Frontal cortex (tissue), 4 donors: Measurements from ENCODE around the gene HAS3. TPM values are rescaled to one million over a fixed set of nuclear protein-coding genes. Genes with fewer than 3 reads are reported as not detected.

Source experiments
- DNase-seq, 2 donors: peaks; one replicate each; pipeline ENCODE4 v3.0.0; 2012; ENCODE audit warnings: low spot score in 2 of 2
- FAIRE-seq: peaks from 2 replicates; lab custom pipeline; 2012; peaks lifted over from hg19 to GRCh38; lab: Jason Lieb, UNC
- total RNA-seq: library from RNA; depleted of rRNA; stranded (reverse); fragments of >200 nt; gene quantifications from one replicate; pipeline ENCODE4 v1.2.3, GENCODE V29; 2014
- donor health status: control.
- donor health status: control.
- donor health status: control.

The HAS3 gene
- total RNA-seq, 1 donor from 2014 or later = 4.9 TPM

DNA sequence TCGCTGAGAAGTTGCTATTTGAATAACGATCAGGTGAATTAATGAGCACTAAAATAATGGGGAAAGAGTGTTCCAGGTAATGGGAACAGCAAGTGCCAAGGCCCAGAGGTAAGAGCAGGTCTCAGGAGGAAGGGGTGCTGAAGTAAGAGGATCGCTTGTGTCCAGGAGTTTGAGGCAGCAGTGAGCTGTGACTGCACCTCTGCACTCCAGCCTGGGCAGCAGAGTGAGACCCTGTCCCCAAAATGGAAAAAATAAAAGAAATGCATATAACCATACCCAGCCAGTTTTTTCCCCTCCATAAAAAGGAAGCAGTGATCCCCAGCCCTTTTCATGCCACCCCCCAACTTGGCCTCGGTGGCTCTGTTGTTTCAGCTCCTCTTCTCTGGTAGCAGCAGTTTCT, 16.8 kb upstream of the HAS3 start:
- FAIRE-seq (no peak), DNase-seq (no peak)

DNA sequence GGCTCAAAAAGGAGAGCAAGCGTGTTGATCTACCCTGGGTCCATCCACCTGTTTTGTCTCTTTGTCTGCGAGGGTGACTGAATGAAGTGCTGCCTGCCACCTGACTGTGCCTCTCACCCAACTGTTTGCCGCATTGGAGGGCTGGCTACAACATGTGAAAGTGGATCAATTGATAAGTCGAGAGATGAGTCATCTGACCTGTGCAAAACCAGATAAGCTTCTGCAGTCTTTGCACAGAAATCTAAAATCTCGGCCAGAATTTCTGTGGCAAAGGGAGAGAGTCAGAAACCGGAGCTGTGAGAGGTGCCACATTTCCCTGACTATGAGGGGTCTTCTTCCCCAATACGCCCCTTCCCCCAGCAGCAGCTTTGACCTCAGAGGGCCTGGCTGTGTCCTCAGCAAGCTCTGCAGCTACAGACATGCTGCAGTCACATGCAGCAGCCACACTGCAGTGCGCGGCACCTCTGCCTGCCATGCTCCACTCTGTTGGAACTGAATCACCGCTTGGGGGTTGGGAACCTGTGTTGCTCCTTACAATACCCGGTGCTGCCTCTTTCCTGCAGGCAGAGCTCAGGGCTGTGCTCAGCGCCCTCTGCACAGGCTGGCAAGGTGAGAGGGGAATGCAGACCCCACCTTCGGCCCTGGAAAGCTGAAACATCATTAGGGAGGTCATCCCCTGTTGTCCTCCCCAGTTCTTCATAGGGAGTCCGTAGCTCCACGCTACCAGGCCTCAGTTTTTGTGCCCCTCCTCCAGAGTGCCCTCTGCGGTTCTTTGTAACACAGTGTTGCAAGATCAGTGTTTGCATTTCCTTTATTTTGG, 16.2 kb upstream of the HAS3 start:
- no peak for FAIRE-seq
- no peak for DNase-seq

DNA sequence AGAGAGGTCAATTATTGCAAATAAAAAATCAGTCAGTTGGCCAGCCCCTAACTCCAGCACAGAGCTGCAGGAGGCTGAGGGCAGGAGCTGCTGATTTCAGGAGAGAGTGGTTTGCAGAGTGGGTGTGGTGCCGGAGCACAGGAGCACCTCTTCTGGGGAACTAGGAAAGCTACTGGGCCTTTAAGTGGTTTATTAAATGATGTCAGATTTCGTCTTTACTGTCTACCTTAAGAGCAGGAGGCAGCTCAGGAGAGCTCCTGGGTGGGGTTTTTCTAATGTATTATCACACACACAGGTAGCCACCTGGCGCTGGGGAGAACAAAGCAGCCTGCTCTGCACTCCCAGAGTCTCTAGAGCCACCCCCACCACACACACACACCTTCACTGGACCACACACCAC, 11.5 kb upstream of the HAS3 start:
- no peak for FAIRE-seq
- no peak for DNase-seq

DNA sequence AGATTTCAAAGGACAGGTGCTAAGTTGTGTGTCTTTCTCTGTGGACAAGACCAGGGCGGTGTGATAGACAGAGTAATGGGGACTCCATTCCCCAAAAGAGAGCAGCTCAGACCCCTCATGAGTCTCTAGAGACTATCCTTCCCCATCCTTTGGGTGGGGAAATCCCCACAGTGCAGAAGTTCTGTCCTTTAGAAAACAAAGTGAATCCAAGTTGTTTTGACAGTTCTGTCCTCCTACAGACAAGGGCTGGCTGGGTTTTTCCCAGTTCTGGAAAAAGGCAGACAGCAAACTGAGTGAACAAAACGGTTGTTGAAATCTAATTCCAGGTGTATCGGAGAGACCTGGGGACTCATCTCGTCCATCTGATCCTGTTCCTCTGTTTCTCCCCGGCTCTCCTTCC, 11.0 kb upstream of the HAS3 start:
- FAIRE-seq = no peak
- no peak for DNase-seq

DNA sequence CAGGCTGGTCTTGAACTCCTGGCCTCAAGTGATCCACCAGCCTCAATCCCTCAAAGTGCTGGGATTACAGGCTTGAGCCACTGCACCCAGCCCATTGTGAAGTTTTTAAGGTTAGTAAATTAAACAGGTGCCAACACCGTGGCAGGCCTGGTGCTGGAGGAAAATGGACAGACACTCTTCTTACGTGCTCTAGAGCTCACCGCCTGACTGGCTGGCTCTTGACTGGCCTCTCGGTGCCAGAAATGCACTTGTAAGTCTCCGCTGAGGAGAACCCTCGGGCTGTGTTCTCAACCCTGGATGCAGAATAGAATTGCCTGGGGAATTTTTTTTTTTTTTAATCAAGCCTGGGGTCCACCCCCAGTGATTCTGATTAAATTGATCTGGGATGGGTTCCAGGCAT, 10.3 kb upstream of the HAS3 start:
- FAIRE-seq (no peak), DNase-seq (no peak)

DNA sequence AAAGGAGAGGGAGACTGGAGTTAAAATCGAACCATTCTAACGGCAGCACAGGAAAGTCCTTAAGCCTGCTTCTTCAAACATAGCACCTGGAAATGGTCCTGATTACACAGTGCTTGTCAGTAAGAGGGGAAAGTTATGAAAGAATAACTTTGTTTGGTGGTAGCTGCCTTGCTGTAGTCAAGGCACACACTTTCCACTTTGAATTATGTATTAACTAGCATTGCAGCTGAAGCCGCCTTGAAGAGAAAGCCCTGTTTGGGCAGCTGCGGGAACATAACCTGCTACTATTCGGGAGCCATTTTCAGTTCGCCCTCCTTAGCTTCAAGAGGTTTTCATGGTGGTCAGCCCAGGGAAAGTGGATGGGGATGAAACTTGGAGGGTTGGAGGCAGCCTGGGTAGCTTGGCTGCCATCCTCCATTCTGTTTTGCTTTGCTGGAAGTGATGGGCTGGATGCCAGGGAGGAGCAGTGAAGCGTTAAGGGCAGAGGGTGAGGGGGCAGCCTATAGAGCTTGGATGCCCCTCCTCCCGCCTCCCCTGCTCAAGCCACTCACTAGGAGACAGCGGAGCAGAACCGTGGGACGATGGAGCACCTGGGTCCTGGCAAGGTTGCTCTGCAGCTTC, 5.3 kb upstream of the HAS3 start:
- no peak for DNase-seq
- no peak for FAIRE-seq

DNA sequence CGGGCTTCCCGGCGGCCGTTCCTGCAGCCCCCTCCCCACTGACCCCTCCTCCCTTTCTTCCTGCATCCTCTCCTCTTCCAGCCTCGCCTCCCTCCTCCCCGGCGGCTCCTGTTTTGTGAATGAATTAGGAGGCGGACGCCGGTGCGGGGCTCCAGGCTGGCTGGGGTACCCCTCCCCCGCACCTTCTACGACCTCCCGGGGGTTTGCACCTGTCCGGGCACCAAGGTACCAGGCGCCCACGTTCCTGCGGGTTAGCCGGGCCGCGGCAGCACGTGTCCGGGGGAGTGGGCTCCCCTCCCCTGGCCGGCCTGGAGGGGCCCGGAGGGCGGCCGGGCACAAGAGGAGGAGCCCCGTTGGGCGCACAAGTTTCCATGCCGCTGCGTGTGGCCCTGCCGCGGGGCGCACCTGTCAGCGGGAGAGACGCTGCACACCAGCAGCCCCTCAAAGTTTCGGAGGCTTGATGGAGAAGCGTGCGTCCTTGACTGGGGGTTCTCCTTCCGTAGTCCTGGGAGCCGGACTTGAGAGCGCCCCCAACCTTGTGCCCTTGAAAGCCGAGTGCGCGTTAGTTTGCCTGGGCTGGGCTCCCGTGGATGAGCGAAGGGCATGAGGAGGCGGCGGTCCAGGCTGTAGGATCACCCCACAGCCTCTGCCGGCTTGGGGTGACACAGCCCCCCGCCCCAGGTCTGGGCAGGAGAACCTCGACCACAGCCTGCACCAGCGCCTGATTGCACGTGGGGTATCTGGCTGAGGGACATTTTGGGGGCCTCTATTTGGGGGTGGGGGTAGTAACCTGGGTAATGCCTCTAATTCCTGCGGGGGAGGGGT, 1.2 kb downstream of the HAS3 start:
- no peak for FAIRE-seq
- peak; percentile 37 to 49 for DNase-seq

DNA sequence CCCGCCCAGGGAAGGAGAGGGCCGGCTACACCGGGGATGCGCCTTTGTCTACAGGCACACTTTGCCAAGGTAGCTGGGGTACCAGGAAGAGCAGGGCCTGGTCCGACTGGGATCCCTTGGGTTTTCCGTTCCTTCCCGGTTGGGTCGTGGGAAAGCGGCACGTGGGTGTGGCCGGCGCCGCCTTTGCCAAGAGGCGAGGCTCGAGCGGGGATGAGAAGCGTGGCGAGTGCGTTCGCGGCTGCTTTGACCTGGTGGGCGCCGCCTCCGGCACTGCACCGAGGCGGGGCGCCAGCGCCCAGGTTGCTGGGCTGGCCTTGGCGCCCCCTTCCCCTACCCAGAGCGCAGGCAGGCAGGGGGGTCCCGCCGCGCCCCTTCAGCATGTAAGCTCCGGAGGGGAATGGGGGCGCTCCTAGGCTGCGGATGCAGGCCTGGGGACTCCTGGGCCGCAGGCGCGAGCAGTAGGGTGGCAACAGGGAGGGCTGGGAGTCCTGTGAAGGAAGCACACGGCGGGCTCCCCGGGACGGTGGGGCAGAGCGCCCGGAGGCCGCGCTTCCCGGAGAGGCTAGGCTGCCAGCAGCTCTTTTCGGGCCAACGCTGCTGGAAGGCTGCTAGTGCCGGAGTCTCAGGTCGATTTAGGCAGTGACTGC, 2.0 kb downstream of the HAS3 start:
- peak; percentile 44 to 60 for DNase-seq

DNA sequence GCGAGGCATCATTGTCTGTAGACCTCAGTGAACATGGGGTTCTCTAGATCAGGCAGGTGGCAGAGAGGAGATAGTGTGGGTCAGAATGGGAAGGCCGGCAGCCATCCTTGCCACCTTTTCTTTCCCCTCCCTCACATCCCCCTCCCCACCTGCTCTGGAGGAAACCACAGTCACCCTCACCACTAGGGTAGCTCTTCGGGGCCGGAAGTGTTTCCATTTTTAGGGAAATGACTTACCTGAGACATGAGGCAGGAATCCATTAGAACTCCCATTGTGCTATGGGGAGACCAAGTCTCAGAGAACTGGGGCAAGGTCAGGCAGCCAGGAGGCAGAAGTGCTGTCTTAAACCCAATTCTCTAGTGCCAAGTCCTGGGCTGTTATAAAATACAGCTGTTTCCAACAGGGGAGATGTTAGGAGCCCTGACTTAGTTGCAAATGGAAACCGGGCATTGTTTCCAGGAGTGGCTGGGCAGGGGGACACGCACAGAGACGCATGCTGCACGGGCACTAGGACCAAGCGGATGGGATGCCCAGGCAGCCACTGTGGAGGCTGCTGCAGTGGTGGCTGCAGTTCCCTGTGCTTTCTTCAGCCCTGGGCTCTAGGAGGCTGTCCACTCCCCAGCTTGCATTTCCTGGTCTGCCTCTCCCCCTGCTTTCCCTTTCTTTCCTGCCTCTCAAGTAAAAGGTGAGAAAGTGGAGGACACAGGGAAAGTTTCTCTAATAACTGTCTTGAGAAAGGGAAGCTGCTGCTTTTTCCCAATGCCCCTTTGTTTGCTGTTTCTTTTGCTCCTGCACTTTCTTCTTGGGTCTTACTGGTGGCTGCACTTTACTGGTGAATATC, 2.8 kb downstream of the HAS3 start:
- DNase-seq (no peak), FAIRE-seq (no peak)

More for the DNA sequence above, 2.0 kb downstream of the HAS3 start:
- FAIRE-seq = no peak

DNA sequence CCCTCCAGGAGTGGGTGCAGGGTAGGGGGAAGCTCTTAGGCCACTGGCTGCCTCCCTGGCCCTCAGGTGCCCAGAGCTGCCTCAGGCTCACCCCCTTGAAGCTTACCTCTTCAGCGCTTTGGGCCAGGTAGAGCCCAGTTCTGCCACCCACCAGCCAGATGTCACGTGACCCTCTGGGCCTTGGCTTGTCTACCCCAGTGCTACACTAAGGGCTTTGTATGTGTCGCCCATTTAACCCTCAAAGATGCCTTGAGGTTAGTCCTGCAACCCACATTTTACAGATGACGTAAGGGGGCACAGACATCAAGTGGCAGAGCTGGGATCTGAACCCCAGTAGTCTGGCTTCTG, 3.4 kb downstream of the HAS3 start:
- FAIRE-seq (no peak), DNase-seq (no peak)

DNA sequence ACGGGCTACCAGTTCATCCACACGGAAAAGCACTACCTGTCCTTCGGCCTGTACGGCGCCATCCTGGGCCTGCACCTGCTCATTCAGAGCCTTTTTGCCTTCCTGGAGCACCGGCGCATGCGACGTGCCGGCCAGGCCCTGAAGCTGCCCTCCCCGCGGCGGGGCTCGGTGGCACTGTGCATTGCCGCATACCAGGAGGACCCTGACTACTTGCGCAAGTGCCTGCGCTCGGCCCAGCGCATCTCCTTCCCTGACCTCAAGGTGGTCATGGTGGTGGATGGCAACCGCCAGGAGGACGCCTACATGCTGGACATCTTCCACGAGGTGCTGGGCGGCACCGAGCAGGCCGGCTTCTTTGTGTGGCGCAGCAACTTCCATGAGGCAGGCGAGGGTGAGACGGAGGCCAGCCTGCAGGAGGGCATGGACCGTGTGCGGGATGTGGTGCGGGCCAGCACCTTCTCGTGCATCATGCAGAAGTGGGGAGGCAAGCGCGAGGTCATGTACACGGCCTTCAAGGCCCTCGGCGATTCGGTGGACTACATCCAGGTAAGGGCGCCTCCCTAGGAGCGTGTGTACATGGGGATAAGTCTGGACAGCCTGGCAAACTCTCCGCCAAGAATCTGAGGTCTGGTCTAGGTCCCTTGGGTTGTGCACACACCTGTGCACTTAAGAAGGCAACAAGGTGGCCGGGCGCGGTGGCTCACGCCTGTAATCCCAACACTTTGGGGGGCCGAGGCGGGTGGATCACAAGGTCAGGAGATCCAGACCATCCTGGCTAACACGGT, 4.2 kb downstream of the HAS3 start:
- FAIRE-seq = no peak

DNA sequence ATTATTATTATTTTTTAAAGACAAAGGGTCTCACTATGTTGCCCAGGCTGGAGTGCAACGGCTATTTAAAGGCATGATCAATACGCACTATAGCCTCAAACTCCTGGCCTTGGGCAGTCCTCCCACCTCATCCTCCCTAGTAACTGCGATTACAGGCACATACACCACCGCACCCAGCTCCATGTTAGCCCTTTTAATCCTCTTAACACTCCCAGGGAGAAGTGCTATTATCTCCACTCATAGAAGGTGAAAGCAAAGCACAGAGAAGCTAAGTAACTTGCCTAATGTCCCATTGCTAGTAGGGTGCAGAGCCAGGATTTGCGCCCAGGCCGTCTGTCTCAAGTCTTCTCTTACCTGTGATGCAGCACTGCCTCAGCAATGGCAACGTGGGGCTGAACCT, 5.0 kb downstream of the HAS3 start:
- DNase-seq (no peak), FAIRE-seq (no peak)

More for the DNA sequence above, 4.2 kb downstream of the HAS3 start:
- DNase-seq = no peak

DNA sequence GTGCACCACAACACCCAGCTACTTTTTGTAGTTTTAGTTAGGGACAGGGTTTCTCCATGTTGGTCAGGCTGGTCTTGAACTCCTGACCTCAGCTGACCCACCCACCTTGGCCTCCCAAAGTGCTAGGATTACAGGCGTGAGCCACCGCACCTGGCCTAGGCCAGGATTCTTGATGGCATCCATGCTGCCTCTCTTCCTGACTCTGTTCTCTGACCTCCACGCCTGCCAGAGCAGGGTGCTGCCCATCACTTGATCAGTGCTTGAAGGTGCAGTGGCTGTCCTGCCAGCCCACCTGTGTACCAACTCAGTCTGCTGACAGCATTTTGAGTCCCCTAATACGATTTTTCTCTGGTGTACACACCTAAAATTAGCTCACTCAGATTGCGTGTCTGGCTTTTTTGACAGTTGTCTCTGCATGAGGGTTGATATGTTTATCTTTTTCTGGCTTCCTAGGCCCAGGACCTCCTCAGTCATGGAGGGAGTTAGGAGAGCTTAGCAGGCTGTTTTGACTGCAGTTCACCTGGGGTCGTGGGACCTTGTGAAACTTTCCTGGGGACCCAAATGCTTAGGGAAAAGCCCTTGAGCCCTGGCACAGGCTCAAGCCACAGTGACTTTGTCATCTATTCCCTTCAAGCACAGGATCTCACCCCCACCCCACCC, 5.9 kb downstream of the HAS3 start:
- no peak for DNase-seq
- no peak for FAIRE-seq

DNA sequence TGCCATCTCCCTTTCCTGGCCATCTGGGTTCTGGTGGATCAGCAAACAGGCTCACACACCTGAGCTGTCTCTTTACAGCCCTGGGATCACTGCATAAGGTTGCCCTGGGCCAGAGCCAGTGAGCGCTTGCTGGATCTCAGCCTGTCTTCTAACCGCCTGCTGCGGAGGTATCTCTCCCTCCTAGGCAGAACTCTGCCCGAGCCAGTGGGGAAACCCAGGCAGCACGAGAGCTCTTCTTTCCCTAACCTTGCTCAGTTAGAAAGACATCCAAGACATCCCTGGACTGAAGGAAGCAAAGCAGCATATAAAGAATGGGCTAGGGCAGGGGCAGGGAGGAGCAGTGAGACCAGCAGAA, 6.4 kb downstream of the HAS3 start:
- FAIRE-seq (no peak), DNase-seq (no peak)

DNA sequence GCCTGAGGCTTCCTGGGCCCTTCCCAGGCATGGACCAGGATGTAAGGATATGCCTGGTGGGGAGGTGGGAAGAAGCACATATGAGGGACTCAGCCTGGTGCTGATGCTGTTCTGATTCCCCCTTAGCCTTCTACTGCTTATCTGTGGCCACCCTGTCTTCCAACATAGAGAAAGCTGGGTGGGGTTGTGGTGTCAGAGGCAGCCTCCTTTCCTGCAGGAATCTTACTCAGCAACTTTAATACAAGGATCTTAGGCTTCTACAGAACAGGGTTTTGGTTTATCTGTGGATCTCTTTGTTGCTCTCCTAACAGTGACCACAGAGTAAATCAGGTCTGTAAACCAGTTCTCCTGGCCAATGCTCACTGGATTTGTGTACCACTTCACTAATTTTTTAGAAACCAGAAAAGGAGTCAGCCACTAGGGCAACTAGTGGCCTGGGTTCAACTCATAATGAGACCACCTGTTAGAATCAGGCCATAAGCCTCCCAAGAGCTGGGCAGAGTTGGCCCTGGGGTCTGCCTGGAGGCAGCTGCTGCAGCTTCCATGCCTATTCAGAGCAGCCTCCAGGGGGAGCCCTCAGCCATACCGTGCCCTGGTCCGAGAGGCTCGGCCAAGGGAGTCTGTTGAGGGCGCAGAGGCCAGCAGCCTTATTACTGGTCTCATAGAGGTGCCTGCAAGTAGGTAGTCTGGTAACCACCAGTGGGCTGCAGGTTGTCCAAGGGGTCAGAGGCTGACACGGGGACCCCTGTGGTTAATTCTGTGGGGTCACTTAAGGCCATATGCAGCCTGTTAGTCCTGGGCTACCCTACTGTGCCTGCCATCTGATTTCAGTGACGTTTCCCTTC, 7.1 kb downstream of the HAS3 start:
- no peak for FAIRE-seq

DNA sequence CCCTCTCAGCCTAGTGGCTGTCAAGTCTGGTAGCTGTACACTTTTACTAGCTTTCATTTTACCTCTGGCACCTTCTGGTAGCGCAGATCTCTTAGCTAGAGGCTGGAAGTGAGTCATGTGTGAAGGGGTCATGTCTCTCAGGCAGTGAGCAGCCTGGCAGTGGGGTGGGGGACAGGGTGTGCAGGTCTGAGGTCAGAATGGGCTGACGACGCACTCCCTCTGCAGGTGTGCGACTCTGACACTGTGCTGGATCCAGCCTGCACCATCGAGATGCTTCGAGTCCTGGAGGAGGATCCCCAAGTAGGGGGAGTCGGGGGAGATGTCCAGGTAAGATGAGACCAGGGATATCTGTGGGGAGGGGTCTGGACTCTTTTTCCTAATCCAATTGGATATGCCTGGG, 7.8 kb downstream of the HAS3 start:
- DNase-seq = no peak
- FAIRE-seq = no peak

More for the DNA sequence above, 7.1 kb downstream of the HAS3 start:
- peak in 1 of 2 donors; percentile 52 for DNase-seq

DNA sequence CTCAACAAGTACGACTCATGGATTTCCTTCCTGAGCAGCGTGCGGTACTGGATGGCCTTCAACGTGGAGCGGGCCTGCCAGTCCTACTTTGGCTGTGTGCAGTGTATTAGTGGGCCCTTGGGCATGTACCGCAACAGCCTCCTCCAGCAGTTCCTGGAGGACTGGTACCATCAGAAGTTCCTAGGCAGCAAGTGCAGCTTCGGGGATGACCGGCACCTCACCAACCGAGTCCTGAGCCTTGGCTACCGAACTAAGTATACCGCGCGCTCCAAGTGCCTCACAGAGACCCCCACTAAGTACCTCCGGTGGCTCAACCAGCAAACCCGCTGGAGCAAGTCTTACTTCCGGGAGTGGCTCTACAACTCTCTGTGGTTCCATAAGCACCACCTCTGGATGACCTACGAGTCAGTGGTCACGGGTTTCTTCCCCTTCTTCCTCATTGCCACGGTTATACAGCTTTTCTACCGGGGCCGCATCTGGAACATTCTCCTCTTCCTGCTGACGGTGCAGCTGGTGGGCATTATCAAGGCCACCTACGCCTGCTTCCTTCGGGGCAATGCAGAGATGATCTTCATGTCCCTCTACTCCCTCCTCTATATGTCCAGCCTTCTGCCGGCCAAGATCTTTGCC, 9.0 kb downstream of the HAS3 start:
- DNase-seq = no peak
- FAIRE-seq = no peak
